AG09309 (cell line): ENCODE data around the gene DCLK2.

Source experiments
- DNase-seq: peaks from one replicate; pipeline ENCODE4 v3.0.0-alpha.2; 2010; ENCODE audit warnings: low read depth
- H3K4me3 ChIP-seq: 2 replicates; pipeline ENCODE4 v1.5.1; 2011; ENCODE audit warnings: mild to moderate bottlenecking, low read depth, low read length, moderate library complexity; ENCODE audit not compliant: control insufficient read depth
- CTCF ChIP-seq: IDR thresholded peaks from 2 replicates; pipeline ENCODE4 v1.5.1; 2011; ENCODE audit warnings: mild to moderate bottlenecking, low read depth, low read length, inconsistent platforms; ENCODE audit not compliant: insufficient read depth, control insufficient read depth; ENCODE audit errors: missing control alignments

DCLK2 gene

GRCh38 chr4:150248181-150248580 lies 169.9 kb downstream of the DCLK2 start:
- no peak overlapping the region for H3K4me3 ChIP-seq
- TF ChIP-seq CTCF: no peak
- DNase-seq: no peak

- no peak for DNase-seq
Observed at GRCh38 chr4:150250293-150250997, 172.2 kb downstream of the DCLK2 start.

GRCh38 chr4:150250998-150251651 lies 172.9 kb downstream of the DCLK2 start:
- no peak for TF ChIP-seq CTCF
- no peak for DNase-seq
- H3K4me3 ChIP-seq: no peak overlapping the region

More at GRCh38 chr4:150250293-150250997, 172.2 kb downstream of the DCLK2 start:
- no peak for TF ChIP-seq CTCF
- H3K4me3 ChIP-seq: no peak overlapping the region

GRCh38 chr4:150251752-150252190 lies 173.5 kb downstream of the DCLK2 start:
- no peak overlapping the region for H3K4me3 ChIP-seq
- TF ChIP-seq CTCF: no peak
- no peak for DNase-seq

- TF ChIP-seq CTCF: no peak
- no peak overlapping the region for H3K4me3 ChIP-seq
- no peak for DNase-seq
Observed at GRCh38 chr4:150252306-150252705, 174.1 kb downstream of the DCLK2 start.

- no peak overlapping the region for H3K4me3 ChIP-seq
- TF ChIP-seq CTCF: no peak
- DNase-seq: no peak
Observed at GRCh38 chr4:150252741-150253140, 174.5 kb downstream of the DCLK2 start.
